ENCODE results near the gene SMAD6. TPM values are rescaled to one million over a fixed set of nuclear protein-coding genes. Genes with fewer than 3 reads are reported as not detected.

Gene SMAD6
- total RNA-seq, 2 donors from 2014 or later: 14.8 to 51.2 TPM

DNA sequence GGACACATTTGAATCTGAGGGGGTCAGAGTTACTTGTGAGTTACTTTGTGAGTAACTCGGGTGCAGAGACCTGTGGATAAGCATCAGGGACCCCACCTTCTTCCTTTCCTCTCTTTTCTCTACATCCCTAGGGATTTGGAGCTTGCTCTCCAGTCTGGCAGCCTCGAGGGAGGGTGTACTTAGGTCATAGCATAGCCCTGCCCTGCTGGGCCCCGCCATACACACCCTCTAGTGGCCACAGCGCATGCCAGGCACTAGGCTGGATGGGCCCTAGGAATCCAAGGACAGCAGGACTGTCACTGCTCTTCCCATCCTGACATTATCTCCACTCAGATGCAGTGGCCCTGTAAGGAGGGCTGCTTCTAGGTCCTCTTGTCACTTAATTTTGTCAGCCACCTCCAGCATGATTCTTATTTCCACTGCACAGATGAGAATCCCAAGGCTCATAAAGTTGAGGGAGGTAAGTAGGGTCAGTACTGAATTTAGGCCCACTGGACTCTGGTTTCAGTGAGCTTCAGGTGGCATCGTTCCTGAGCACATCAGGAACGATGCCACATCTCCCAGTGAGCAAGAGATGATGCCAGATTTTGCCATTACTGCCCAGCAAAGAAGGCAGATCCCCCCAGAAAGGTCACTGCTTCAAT, 3.6 kb upstream of the SMAD6 start:
- no peaks in the 10 kb centered on the region for H3K9me3 ChIP-seq
- H3K27me3 ChIP-seq (replicated peaks; ENCODE audit: insufficient read depth): no peaks in the 10 kb centered on the region
- H3K36me3 ChIP-seq: no peaks in the 10 kb centered on the region
- intact Hi-C loops (cut with DNase I): no loop called here
- H3K27ac ChIP-seq: no peak overlapping the region
- TF ChIP-seq, protein P1, sequence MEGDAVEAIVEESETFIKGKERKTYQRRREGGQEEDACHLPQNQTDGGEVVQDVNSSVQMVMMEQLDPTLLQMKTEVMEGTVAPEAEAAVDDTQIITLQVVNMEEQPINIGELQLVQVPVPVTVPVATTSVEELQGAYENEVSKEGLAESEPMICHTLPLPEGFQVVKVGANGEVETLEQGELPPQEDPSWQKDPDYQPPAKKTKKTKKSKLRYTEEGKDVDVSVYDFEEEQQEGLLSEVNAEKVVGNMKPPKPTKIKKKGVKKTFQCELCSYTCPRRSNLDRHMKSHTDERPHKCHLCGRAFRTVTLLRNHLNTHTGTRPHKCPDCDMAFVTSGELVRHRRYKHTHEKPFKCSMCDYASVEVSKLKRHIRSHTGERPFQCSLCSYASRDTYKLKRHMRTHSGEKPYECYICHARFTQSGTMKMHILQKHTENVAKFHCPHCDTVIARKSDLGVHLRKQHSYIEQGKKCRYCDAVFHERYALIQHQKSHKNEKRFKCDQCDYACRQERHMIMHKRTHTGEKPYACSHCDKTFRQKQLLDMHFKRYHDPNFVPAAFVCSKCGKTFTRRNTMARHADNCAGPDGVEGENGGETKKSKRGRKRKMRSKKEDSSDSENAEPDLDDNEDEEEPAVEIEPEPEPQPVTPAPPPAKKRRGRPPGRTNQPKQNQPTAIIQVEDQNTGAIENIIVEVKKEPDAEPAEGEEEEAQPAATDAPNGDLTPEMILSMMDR (IDR thresholded peaks at IDR 0.05): peak; percentile 27 to 82 (median 70)
- TF ChIP-seq POLR2AphosphoS5 (IDR thresholded peaks at IDR 0.05) (peak; percentile 37), POLR2A (IDR thresholded peaks at IDR 0.05) (no peak)
- H3K4me1 ChIP-seq (replicated peaks): no peaks in the 10 kb centered on the region
- WGBS: 36% methylated on average over 6 of the region's 6 CpGs
- DNase-seq (ENCODE audit: low spot score): peak; percentile 53
- no peak overlapping the region for H3K4me3 ChIP-seq

DNA sequence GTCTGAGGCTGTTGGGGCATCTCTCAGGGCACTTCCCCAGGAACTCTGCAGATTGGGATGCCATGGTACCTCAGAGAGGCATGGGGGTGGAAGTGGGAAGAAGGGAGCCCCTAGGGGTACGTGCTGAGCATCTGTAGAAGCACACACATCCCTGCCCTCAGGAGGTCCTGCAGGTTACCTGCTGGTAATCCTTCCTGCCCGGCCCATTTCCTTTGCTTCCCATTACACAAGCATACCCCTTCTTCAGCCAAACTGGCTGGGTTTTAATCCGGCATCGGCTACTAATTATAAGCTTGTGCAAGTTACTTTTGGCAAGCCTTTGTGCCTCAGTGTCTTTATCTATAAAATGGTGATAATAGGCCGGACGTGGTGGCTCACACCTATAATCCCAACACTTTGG, 3.1 kb upstream of the SMAD6 start:
- Histone ChIP-seq H3K36me3 (no peaks in the 10 kb centered on the region), H3K9me3 (no peaks in the 10 kb centered on the region), H3K27ac (no peak overlapping the region), H3K4me1 (replicated peaks) (no peaks in the 10 kb centered on the region), H3K27me3 (replicated peaks; ENCODE audit: insufficient read depth) (no peaks in the 10 kb centered on the region), H3K4me3 (no peak overlapping the region)
- DNase-seq (ENCODE audit: low spot score): no peak
- WGBS: 91% methylated on average over 6 of the region's 6 CpGs
- TF ChIP-seq, protein P1 (IDR thresholded peaks at IDR 0.05): no peak
- TF ChIP-seq POLR2AphosphoS5 (IDR thresholded peaks at IDR 0.05) (no peak), POLR2A (IDR thresholded peaks at IDR 0.05) (no peak)
- intact Hi-C loops (cut with DNase I): no loop called here

DNA sequence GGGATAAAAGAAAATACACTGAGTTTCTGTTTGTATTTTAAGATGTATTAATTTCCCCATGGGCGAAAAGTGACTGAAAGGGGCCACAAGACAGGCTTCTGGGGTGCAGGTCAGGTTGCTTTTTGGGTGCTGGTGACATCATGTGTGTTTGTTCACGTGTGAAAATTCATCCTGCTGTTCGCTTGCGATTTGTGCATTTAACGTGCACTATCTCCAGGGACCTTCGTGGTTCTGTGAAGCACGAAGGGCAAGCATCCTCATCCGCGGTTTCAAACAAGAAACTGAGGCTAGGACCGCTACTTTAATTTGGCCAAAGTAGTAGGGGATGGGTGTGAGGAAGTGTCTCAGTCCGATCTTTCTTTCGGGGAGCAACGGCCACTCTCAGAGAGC, 1.6 kb upstream of the SMAD6 start:
- H3K27ac ChIP-seq: peak overlapping the region; percentile 63 to 79
- WGBS: 9% methylated on average over 13 of the region's 13 CpGs
- intact Hi-C loops (cut with DNase I): loop anchor here (2.0 to 10.0 kb wide), 3 partner anchors 80 to 196 kb away; partner anchors contain the start of genes RPL4 and ZWILCH

DNA sequence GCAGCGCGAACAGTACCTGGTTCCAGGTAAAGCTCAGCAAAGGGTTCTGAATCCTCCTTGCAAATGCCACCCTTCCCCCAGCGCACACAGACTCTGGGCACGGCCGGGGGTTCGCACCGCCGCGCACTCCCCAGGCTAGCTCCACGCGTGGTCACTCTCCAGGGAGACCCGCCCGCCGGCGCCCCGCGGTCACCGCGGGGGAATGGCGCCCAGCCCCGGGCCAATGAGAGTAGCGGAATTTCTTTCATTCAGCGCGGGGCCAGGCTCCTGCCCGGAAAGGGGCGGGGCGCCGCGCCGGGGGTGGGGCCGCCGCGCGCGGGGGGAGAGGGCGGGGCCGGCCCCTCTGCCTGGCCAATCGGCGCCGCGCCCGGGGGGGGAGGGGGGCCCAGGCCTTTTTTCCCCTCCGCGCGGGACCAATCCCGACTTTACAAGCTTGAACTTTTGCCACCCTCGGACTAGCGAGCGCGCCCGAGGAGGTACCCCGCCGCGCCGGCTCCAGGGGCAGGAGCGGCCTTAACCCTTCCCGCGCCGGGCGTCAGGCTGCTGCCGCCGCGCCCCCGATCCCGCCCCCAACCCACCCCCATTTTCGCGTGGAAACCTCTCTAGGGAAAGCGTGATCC, 1.1 kb upstream of the SMAD6 start:
- 0% methylated on average over 28 of the region's 68 CpGs for WGBS
- intact Hi-C loops (cut with DNase I): loop anchor here (2.0 to 10.0 kb wide), 3 partner anchors 80 to 196 kb away; partner anchors contain the start of genes RPL4 and ZWILCH
- H3K4me3 ChIP-seq: peak overlapping the region; percentile 55 to 60

More for the DNA sequence above, 1.6 kb upstream of the SMAD6 start:
- TF ChIP-seq, protein P1 (IDR thresholded peaks at IDR 0.05): no peak
- no peak for TF ChIP-seq POLR2A (IDR thresholded peaks at IDR 0.05)
- no peak for TF ChIP-seq POLR2AphosphoS5 (IDR thresholded peaks at IDR 0.05)
- Histone ChIP-seq H3K9me3 (no peaks in the 10 kb centered on the region), H3K27me3 (replicated peaks; ENCODE audit: insufficient read depth) (no peaks in the 10 kb centered on the region), H3K36me3 (no peaks in the 10 kb centered on the region), H3K4me1 (replicated peaks) (no peaks in the 10 kb centered on the region), H3K4me3 (peak overlapping the region; percentile 55 to 60)
- no peak for DNase-seq (ENCODE audit: low spot score)

More for the DNA sequence above, 1.1 kb upstream of the SMAD6 start:
- Histone ChIP-seq H3K9me3 (no peaks in the 10 kb centered on the region), H3K36me3 (no peaks in the 10 kb centered on the region), H3K27ac (peak overlapping the region; percentile 79 to 82), H3K27me3 (replicated peaks; ENCODE audit: insufficient read depth) (no peaks in the 10 kb centered on the region), H3K4me1 (replicated peaks) (no peaks in the 10 kb centered on the region)
- peak; percentile 96 for DNase-seq (ENCODE audit: low spot score)
- TF ChIP-seq POLR2A (IDR thresholded peaks at IDR 0.05) (peak; percentile 6), POLR2AphosphoS5 (IDR thresholded peaks at IDR 0.05) (peak; percentile 63)
- TF ChIP-seq, protein P1 (IDR thresholded peaks at IDR 0.05): no peak

Measured in prostate gland (tissue), 2 donors.